Esophagus muscularis mucosa (tissue), 4 donors: Measurements from ENCODE around the gene MEIS1. TPM values are rescaled to one million over a fixed set of nuclear protein-coding genes. Genes with fewer than 3 reads are reported as not detected.

Source experiments
- DNase-seq: peaks from one replicate; pipeline ENCODE4 v3.0.0-alpha.2; 2017; ENCODE audit errors: extremely low spot score
- H3K27ac ChIP-seq, 4 donors: fragments of 200-600 bp; sonication (generic); replicated peaks in 1 of 4; 1 replicate in 3 of 4; 2 replicates in 1 of 4; pipeline ENCODE4 v1.5.1; 2016 to 2019; ENCODE audit warnings: mild to moderate bottlenecking in 1 of 4
- H3K27me3 ChIP-seq, 4 donors: fragments of 200-600 bp; sonication (generic); one replicate each; pipeline versions ENCODE4 v1.5.1 to v1.6.0; 2016 to 2019
- H3K36me3 ChIP-seq, 4 donors: fragments of 200-600 bp; sonication (generic); one replicate each; pipeline ENCODE4 v1.5.1; 2016 to 2019
- H3K4me1 ChIP-seq, 4 donors: fragments of 200-600 bp; sonication (generic); one replicate each; pipeline ENCODE4 v1.5.1; 2016 to 2019
- H3K4me3 ChIP-seq, 4 donors: fragments of 200-600 bp; sonication (generic); 1 replicate in 2 of 4; 2 replicates in 2 of 4; pipeline ENCODE4 v1.5.1; 2016 to 2019; ENCODE audit warnings: mild to moderate bottlenecking in 4 of 4, moderate library complexity in 1 of 4
- H3K9me3 ChIP-seq, 4 donors: fragments of 200-600 bp; sonication (generic); 1 replicate in 3 of 4; 2 replicates in 1 of 4; pipeline ENCODE4 v1.5.1; 2016 to 2019
- EP300 ChIP-seq: sonication (generic); formaldehyde crosslinking; IDR thresholded peaks from one replicate; pipeline ENCODE4 v1.6.1; 2017; ENCODE audit warnings: antibody characterized with exemption
- POLR2A ChIP-seq: fragments of 450-650 bp; IDR thresholded peaks from one replicate; pipeline ENCODE4 v1.6.1; 2017; ENCODE audit warnings: antibody characterized with exemption, moderate library complexity, mild to moderate bottlenecking, low read depth
- POLR2AphosphoS5 ChIP-seq, 2 donors: sonication (generic); formaldehyde crosslinking; IDR thresholded peaks; one replicate each; pipeline ENCODE4 v1.6.1; 2017; ENCODE audit warnings: antibody characterized with exemption in 2 of 2
- WGBS: methylation state at CpG from one replicate; pipeline ENCODE4 v1.1.5; 2018; 5-methylcytosine and 5-hydroxymethylcytosine counted together
- intact Hi-C: fragments of 100-400 bp; cut with DNase I; formaldehyde crosslinking; loops from one replicate; pipeline ENCODE4 v1.15.1; 2023
- total RNA-seq, 4 donors: library from RNA; depleted of rRNA; stranded (reverse); fragments of >200 nt; gene quantifications; one replicate each; pipeline versions ENCODE4 v1.1.0 to v1.2.1, GENCODE V29; 2016
- TF ChIP-seq, protein P1 (sequence below), 3 experiments: fragments of 200-600 bp in 2 of 3; fragments of 450-650 bp in 1 of 3; sonication (generic) in 2 of 3; IDR thresholded peaks; one replicate each; pipeline ENCODE4 v1.5.1; 2017 to 2019; ENCODE audit warnings: antibody characterized with exemption in 3 of 3, mild to moderate bottlenecking in 2 of 3, moderate library complexity in 1 of 3

Gene MEIS1
- total RNA-seq, 4 donors from 2014 or later: 89.8 to 166 (median 132) TPM

GRCh38 chr2:66435549-66435875 is 587 bp downstream of the MEIS1 start:
- Histone ChIP-seq H3K4me1 (peaks cover 0 to 25% (median 16%) of the 10 kb centered on the region in 4 donors), H3K9me3 (no peaks in the 10 kb centered on the region), H3K36me3 (peaks cover 0 to 14% (median 0%) of the 10 kb centered on the region in 4 donors), H3K27ac (peak overlapping the region; percentile 86 to 98 (median 93)), H3K27me3 (no peaks in the 10 kb centered on the region), H3K4me3 (peak overlapping the region; percentile 77 to 85 (median 80))
- intact Hi-C loops: loop anchor here (5.0 kb wide), 1 partner anchor 257 kb away; no protein-coding TSS in a partner anchor
- DNase-seq: no peak
- 1% methylated on average over 15 of the region's 15 CpGs for WGBS
- TF ChIP-seq EP300: no peak
- TF ChIP-seq, protein P1, sequence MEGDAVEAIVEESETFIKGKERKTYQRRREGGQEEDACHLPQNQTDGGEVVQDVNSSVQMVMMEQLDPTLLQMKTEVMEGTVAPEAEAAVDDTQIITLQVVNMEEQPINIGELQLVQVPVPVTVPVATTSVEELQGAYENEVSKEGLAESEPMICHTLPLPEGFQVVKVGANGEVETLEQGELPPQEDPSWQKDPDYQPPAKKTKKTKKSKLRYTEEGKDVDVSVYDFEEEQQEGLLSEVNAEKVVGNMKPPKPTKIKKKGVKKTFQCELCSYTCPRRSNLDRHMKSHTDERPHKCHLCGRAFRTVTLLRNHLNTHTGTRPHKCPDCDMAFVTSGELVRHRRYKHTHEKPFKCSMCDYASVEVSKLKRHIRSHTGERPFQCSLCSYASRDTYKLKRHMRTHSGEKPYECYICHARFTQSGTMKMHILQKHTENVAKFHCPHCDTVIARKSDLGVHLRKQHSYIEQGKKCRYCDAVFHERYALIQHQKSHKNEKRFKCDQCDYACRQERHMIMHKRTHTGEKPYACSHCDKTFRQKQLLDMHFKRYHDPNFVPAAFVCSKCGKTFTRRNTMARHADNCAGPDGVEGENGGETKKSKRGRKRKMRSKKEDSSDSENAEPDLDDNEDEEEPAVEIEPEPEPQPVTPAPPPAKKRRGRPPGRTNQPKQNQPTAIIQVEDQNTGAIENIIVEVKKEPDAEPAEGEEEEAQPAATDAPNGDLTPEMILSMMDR (IDR thresholded peaks at IDR 0.05): no peak
- no peak for TF ChIP-seq POLR2AphosphoS5 (IDR thresholded peaks at IDR 0.05)
- no peak for TF ChIP-seq POLR2A

DNA sequence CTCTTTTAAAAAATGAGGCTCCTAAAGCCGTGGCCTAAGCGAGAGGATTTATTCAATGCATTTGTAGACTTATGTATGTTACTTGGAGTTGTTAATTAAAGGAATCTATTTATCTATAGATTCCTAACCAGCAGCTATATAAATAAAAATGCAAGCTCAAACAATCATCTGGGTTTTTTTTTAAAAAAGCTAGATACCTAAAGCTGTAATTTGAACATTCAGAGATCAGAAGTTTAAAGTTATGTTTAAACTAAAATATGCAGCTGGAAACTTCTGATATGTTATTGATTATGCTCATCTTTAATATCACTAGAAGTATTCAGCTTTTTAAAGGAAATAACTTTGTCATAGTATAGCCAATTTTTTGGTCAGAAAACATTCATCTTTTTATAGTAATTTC is 1.0 kb downstream of the MEIS1 start:
- DNase-seq: no peak
- H3K27me3 ChIP-seq: no peaks in the 10 kb centered on the region
- H3K4me3 ChIP-seq: peak overlapping the region; percentile 77 to 85 (median 80)
- peak overlapping the region; percentile 86 to 98 (median 93) for H3K27ac ChIP-seq
- H3K9me3 ChIP-seq: no peaks in the 10 kb centered on the region
- TF ChIP-seq, protein P1 (IDR thresholded peaks at IDR 0.05): no peak
- TF ChIP-seq POLR2AphosphoS5 (IDR thresholded peaks at IDR 0.05): no peak
- TF ChIP-seq EP300: no peak
- no peak for TF ChIP-seq POLR2A
- peaks cover 0 to 20% (median 12%) of the 10 kb centered on the region in 4 donors for H3K4me1 ChIP-seq
- peaks cover 0 to 16% (median 0%) of the 10 kb centered on the region in 4 donors for H3K36me3 ChIP-seq
- 6% methylated on average over 2 of the region's 2 CpGs for WGBS
- intact Hi-C loops: loop anchor here (5.0 kb wide), 1 partner anchor 256 kb away; no protein-coding TSS in a partner anchor

- Histone ChIP-seq H3K27ac (peak overlapping the region; percentile 86 to 98 (median 93)), H3K9me3 (no peaks in the 10 kb centered on the region), H3K4me3 (peak overlapping the region; percentile 77 to 85 (median 80)), H3K27me3 (no peaks in the 10 kb centered on the region), H3K4me1 (peaks cover 0 to 15% (median 9%) of the 10 kb centered on the region in 4 donors), H3K36me3 (peaks cover 0 to 16% (median 0%) of the 10 kb centered on the region in 4 donors)
- no peak for DNase-seq
- 24% methylated on average over 2 of the region's 2 CpGs for WGBS
- intact Hi-C loops: loop anchor here (5.0 kb wide), 1 partner anchor 256 kb away; no protein-coding TSS in a partner anchor
- no peak for TF ChIP-seq POLR2A
Measured at GRCh38 chr2:66436581-66437001, 1.7 kb downstream of the MEIS1 start.

GRCh38 chr2:66437109-66437690 is 2.3 kb downstream of the MEIS1 start:
- H3K27ac ChIP-seq: peak overlapping the region; percentile 86 to 98 (median 93)
- TF ChIP-seq, protein P1 (IDR thresholded peaks at IDR 0.05): no peak
- TF ChIP-seq EP300 (no peak), POLR2A (no peak), POLR2AphosphoS5 (IDR thresholded peaks at IDR 0.05) (no peak)
- DNase-seq: no peak
- H3K4me1 ChIP-seq: peaks cover 0 to 14% (median 6%) of the 10 kb centered on the region in 4 donors
- peak overlapping the region; percentile 77 to 85 (median 80) for H3K4me3 ChIP-seq
- WGBS: 7% methylated on average over 14 of the region's 14 CpGs
- intact Hi-C loops: loop anchor here (5.0 kb wide), 1 partner anchor 255 kb away; no protein-coding TSS in a partner anchor
- no peaks in the 10 kb centered on the region for H3K27me3 ChIP-seq
- no peaks in the 10 kb centered on the region for H3K9me3 ChIP-seq
- peaks cover 0 to 16% (median 0%) of the 10 kb centered on the region in 4 donors for H3K36me3 ChIP-seq

- H3K4me3 ChIP-seq: peak overlapping the region; percentile 77 to 85 (median 80)
- no peak for TF ChIP-seq EP300
- peak in 1 of 2 donors; percentile 73 for TF ChIP-seq POLR2AphosphoS5 (IDR thresholded peaks at IDR 0.05)
- no peaks in the 10 kb centered on the region for H3K27me3 ChIP-seq
- H3K9me3 ChIP-seq: no peaks in the 10 kb centered on the region
- H3K27ac ChIP-seq: peak overlapping the region; percentile 86 to 98 (median 93)
- WGBS: 8% methylated on average over 22 of the region's 22 CpGs
- H3K36me3 ChIP-seq: peaks cover 0 to 19% (median 2%) of the 10 kb centered on the region in 4 donors
- intact Hi-C loops: loop anchor here (2.0 to 5.0 kb wide), 2 partner anchors 141 to 254 kb away; no protein-coding TSS in a partner anchor
- no peak for DNase-seq
- H3K4me1 ChIP-seq: peaks cover 0 to 7% (median 3%) of the 10 kb centered on the region in 4 donors
Measured at GRCh38 chr2:66437691-66438497, 3.0 kb downstream of the MEIS1 start.
